ENCODE results near the gene DLK1. TPM values are rescaled to one million over a fixed set of nuclear protein-coding genes. Genes with fewer than 3 reads are reported as not detected.

The DLK1 gene
- total RNA-seq, 1 donor from 2014 or later: 1,117 TPM

DNA sequence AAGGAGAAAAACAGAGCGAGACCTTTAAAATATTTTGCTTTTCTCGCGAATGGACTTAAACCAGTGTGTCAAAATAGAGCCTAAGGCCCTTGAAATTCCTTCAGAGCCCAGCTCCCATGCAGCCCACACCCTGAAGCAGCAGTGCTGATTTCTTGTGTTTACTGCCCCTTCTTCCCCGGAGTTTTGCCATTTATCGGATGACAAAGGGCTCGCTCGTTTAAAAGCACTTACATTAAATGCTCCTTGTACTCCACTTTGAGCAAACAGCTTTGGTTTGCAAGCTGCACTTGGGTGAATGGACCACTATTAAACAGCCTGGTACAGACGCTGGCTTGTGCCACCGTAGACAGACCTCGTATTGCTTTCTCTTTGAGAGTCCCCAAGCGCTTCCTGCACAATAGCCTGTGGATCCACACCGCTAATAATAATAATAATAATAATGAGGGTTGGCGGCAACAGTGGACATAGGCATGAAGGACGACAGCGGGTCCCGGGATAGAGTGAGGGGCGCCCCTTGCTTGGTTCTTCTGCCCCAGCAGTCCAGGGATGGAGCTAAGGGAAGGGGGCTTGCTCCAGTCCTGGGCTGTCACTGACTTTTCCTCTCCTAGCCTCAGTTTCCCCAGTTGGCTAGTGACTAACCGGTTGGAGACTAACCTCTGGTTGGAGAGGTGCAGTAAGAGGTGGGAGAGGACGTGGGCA lies 6.6 kb downstream of the DLK1 start:
- DNase-seq: peak; percentile 13

DNA sequence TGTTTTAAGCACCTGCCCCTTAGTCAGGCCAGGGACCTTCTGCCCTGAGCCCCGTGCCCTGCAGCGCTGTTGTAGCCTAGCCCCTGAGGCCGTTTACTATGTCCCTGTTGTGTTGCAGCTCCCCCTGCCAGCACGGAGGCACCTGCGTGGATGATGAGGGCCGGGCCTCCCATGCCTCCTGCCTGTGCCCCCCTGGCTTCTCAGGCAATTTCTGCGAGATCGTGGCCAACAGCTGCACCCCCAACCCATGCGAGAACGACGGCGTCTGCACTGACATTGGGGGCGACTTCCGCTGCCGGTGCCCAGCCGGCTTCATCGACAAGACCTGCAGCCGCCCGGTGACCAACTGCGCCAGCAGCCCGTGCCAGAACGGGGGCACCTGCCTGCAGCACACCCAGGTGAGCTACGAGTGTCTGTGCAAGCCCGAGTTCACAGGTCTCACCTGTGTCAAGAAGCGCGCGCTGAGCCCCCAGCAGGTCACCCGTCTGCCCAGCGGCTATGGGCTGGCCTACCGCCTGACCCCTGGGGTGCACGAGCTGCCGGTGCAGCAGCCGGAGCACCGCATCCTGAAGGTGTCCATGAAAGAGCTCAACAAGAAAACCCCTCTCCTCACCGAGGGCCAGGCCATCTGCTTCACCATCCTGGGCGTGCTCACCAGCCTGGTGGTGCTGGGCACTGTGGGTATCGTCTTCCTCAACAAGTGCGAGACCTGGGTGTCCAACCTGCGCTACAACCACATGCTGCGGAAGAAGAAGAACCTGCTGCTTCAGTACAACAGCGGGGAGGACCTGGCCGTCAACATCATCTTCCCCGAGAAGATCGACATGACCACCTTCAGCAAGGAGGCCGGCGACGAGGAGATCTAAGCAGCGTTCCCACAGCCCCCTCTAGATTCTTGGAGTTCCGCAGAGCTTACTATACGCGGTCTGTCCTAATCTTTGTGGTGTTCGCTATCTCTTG lies 7.6 kb downstream of the DLK1 start:
- DNase-seq: peak; percentile 2

DNA sequence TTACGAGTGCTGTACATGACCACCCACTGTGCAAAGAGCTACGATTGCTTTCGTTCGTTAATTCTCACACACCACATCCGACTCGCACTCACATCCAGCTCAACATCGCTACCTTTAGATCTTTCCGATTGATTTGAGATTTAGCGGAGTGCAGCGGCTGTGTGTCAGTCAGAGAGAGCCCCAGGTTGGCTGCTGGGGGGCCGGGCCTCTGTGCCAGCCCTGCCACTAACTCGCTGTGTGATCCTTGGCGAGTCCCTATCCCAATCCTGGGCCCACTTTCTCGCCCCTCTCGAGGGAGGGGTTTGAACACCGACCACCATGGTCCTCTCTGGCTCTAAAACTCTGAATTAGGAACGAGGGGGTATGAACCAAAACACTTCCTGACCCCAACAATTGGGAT lies 8.6 kb downstream of the DLK1 start:
- no peak for DNase-seq

DNA sequence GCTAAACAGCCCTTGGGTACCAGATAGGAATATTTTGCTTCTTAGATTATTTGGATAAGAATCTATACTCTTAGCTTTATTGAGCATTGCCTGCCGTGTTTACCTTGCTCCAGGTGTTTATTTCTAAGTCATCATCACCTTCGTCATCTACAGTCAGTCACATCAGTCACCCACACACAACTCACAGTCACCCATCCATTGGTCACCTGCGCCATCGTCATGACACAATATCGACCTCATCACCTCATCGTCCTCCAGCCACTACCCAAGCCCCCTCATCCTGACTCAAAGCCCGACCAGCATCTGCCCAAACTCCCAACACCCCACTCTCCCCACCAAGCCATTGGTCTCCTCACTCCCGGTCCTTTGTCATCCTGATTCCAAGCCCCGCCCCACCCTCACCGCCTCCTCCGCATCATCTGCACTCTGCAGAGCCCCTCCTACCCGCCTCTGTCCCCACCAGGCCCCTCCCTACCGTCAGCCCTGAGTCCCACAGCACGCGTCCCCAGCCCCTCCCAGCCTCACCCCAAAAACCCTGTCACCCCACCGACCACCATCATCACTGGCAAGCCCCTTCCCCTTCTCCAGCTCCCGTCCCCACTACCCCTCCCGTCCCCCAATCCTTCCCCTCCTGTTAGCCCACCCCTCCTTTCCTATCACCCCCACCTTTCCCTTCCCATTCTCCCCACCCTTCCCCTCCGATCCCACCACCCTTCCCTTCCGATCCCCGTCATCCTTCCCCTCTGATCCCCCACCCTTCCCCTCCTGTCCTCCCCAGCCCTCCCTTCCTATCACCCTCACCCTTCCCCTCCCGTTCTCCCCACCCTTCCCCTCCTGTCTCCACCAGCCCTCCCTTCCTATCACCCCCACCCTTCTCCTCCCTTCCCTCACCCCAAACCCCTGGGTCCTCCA lies 9.8 kb downstream of the DLK1 start:
- no peak for DNase-seq

DNA sequence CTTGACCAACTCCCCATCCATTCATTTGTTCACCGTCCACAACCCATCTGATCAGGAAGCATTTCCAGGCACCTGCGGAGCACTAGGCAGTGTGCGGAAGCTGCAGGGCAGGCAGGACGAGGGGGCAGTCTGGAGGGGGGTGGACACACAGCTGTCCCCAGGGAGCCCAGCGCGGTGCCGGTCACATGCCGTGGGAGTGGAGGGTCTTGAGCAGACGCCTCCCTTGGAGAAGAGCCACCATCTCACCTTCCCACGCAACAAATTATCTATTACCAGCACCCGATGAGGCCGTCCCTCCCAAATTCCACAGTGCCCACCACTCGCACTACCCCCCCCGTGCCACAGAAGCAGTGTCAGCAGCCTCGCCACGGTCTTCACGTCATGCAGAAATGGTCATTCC lies 10.8 kb downstream of the DLK1 start:
- DNase-seq: no peak

DNA sequence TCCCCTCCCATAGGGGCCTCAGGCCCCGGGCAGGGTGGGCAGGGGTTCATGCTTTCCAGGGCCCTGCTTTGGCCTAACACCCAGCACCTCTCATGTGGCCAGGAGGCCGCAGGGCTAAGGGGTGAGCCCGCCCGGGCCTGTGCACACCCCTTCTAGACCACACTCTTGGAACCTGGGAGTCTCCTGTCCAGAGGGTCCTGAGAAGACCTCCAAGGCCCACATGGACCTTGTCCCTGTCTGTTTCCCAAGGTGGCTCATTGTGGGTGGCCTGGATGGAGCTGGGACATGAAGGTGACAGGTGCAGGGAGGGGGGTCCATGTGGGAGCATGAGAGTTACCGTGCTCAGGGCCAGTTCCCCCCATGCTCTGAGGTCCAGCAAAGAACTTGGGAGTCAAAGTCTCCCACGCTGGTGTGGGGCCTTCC lies 11.6 kb downstream of the DLK1 start:
- DNase-seq: no peak

DNA sequence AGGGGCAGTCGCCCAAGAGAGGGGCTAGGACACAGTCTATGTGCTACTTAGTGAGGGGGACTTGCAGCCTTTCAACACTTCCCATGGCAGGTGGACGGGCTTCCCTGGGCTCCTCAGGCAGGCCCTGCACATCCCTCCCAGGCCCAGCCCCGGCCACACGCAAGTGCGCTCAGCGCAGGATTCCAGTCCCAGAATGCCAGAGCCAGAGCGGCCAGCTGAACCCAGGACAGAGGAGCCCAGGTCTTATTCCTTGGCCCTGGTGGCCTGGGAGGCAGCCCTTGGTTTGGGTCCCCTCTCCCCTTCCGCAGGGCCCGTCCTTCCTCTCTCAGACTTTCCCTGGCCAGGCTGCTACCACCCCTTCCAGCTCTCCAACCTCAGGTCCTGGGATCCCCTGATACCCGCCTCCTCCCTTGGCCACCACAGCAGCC lies 12.0 kb downstream of the DLK1 start:
- DNase-seq: no peak

DNA sequence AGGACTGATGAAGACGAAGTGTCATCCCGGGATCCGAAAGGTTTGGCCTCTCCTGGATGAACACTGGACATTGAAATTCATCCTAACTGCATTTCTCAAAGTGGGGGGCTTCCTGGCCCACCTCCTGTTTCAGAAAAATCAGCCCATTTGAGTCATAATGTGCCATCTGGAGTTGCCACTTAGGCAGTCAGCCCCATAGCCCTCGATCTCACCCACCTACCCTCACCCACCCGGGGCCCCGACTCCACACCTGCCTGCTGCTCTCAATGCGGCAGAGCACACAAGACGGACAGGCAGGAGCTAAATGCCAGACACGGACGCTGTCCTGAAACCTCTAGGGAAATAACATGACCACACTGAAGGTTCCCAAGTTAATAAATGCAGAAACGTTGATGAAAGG lies 12.6 kb downstream of the DLK1 start:
- no peak for DNase-seq

DNA sequence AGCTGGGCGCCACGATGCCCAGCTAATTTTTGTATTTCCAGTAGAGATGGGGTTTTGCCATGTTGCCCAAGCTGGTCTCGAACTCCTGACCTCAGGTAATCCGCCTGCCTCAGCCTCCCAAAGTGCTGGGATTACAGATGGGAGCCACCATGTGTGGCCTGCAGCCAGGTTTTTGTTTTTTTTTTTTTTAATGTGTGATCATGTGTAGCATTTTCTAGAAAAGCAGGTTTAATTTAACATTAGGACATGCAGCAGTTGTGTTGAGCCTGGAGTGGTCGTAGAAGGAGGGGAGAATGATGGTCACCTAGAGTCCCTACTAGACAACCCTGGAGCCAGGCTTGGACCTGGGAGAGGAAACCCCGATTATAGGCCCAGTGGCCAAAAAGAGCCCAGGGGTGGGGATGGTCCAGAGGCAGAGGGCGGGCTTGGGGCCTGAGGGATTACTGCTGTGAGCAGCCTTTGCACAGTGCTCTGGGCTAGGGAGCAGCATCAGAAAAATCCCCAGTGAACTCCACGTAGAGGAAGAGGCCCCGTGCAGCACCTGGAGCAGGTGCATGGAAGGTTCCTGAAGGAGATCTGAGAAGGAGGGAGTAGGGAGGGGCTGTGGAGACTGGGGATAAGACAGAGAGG lies 13.6 kb downstream of the DLK1 start:
- no peak for DNase-seq

DNA sequence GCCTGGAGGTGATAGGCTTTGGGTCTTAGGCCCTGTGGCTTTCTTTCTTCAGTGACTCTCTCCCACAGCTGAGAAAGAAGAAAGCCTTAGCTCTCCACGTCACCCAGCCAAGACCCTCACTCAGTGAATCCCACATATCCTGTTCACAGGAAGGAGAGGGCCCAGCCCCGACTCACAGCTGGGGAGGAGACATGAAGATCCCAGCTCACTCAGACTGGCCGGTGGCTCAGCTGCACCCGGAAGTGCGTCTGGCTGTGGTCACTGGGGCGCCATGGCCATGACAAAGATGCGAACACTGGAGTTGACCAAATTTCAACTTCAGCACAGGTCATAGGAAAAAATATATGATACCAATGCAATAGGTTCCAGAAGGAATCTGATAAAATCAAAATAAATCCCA lies 14.2 kb downstream of the DLK1 start:
- no peak for DNase-seq

DNA sequence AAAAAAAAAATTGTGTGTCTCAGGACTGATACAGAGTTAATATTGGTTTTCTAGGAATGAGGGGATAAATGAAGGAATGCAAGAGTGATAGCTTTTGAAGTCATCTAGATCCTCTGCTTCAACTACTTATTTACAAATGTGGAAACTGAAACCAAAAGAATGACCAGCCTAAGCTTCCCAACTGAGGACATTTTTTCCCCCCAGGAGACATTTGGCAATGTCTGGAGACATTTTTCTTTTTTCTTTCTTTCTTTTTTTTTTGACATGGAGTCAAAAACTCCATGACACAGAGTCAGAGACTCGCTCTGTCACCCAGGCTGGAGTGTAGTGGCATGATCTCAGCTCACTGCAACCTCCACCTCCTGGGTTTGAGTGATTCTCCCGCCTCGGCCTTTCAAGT lies 15.3 kb downstream of the DLK1 start:
- DNase-seq: no peak

DNA sequence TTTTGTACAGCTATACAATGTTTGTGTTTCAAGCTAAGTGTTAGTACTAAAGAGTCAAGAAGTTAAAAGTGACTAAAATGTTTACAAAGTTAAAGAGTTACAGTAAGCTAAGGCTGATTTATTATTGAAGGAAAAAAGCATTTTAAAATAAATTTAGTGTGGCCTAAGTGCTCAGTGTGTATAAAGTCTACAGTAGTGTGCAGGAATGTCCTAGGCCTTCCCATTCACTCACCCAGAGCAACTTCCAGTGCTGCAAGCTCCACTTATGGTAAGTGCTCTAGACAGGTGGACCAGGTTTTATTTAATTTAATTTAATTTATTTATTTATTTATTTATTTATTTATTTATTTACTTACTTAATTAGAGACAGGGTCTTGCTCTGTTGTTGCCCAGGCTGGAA lies 19.6 kb downstream of the DLK1 start:
- DNase-seq: no peak

DNA sequence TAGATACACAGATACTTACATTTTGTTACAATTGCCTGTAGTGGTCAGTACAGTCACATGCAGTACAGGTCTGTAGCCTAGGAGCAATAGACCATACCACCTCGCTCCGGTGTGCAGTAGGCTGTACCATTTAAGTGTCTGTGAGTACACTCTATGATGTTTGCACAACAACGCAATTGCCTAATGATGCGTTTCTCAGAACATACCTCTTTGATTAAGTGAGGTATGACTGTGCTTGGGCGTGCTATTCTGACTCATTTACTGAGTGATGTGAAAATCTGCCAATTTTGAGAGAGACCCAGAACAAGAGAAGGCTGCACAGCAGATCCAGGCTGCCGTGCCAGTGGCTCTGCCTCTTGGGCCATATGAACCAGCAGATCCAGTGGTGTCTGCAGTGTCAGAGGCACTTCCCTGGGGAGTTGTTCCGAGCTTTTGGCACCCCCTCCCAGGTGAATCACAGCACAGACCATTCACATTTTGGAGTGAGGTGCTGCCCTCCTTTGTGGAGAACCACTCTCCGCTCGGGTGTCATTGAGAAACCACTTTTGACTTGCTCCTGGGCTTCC lies 20.4 kb downstream of the DLK1 start:
- DNase-seq: peak; percentile 59

DNA sequence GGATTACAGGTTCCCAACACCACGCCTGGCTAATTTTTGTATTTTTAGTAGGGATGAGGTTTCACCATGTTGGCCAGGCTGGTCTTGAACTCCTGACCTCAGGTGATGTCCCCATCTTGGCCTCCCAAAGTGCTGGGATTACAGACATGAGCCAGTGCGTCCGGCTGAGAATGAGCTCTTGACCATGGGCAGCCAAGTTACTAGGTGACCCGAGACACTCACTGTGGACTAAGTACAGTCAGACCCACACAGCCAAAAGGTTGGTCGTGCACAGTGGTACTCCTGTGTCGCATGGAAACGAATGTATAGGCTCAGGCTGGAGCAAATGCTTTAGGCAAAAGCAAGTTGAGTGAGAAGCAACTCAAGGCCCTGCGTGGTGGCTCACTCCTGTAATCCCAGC lies 21.0 kb downstream of the DLK1 start:
- DNase-seq: no peak

DNA sequence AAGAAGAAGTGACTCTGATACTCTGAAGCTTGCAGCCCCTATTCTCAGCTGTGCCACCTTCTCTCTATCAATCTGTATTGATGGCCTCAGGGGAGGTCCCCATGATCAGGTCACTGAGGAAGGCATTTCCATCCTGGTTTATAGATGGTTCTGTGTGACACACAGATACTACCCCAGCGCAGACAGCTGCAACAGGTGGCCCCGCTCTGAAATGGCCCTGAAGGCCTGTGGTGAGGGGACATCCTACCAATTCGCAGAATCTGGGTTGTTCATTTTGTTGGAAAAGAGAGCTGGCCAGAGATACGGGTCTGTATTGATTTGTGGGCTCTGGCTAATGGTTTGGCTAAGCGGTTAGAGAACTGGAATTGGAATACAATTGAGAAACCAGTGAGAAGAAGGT lies 21.7 kb downstream of the DLK1 start:
- no peak for DNase-seq

DNA sequence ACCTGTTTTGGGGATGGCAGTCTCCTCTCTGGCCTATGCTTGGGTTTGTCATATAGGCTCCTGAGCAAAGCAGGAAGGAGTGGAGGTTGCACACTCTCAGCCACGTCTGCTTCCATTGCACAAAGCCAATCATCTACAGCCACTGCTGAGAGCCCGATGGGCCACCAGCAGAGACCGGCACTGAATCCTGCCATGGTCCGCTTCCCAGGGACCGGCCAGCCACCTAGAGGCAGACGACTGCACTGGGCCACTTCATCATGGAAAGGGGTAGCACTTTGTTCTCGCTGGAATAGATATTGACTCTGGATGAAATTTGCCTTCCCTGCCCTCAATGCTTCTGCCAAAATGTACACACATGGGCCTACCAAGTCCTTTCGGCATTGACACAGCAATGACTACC lies 22.3 kb downstream of the DLK1 start:
- no peak for DNase-seq

DNA sequence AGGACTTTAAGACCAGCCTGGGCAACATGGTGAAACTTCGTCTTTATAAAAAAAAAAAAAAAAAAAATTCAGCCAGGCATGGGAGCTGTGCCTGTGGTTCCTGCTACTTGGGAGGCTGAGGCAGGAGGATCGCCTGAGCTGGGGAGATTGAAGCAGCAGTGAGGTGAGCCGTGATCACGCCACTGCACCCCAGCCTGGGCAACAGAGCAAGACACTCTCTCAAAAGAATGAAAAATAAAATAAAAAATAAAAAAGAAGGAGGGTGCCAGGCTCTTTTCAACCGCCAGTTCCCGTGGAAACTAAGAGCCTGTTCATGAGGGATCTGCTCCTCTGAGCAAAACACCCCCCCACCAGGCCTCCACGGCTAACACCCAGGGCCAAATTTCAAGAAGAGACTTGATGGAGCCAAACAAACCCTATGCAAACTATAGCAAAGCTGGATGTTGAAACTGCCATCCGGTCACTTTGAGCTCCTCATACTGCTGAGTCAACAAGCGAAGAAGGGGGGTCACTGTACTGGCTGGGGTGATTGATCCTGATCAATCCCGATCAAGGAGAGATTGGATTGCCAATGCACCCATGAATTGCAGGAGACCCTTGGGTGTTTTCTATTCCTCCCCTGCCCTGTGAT lies 23.4 kb downstream of the DLK1 start:
- DNase-seq: no peak

DNA sequence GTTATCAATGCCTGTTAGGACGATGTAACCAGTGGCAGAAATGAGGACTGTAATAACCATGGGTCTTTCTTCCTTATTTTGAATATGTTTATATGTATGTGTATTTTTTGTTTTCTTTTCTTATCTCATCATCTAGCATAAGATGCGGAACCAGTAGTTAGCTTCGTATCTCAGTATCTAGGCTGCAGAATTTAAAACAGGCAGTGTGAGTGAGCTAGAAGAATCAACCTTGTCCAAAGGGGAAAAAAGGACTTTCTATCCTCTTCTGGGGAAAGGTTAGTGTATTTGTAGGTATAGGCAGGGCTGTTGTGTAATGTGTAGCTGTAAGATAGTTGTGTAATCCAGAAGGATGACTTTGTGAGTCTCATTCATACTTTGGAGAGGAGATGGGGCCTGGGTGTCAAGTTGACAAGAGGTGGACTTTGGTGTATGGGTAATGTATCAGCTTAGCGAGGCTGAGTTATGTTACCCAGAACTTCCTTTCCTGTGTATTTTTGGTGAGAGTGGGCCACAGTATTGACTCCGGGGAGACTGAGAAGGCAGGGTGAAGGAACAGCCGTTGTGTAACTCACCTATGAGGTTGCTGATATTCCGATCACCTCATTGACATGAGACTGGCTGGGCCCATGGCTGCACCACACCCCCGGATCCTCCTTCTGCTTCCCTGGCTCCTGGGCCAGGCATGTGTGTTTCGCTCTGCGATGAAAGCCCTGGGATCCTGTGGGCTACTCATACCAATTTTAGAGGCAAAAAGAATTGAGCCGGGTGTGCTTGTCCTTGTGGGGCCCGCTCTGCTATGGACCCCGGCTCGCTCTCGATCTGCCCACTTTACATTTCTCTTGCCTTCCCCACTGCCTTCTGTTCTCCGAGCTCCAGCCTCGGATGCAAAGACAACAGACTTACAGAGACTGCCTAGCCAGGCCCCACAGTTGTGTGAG lies 24.3 kb downstream of the DLK1 start:
- DNase-seq: no peak

DNA sequence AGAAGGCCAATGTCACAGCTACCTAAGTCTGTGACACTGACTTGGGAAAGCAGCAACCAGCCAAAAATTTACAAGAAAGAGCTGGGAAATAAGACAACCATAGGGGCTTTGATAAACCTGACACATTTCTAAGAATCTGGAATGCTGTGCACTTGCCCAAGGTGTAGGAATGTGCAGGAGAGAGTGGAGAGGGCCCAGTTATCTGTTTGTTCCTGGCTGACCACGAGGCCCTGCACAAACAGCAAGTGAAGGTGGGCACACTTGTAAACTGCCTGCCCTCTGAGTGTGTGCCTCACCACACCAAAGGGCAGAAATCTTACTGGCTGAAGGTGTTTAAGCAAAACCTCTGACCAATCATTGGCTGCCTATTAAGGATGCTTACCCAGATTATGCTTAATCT lies 27.3 kb downstream of the DLK1 start:
- no peak for DNase-seq

DNA sequence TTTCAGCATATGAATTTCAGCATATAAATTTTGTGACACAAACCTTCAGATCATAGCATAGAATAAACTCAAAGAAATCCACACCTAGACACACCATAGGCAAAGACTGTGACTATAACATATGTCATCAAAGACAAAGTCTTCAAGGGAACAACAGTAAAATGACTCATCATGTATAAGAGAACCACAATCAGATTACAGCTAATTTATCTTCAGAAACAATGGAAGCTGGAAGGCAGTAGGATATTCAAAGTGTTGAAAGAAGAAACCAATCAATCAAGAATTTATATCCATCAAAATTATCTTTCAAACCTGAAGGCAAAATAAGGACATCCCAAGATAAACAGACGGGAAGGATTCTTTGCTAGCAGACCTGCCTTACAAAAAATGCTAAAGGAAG lies 29.0 kb downstream of the DLK1 start:
- no peak for DNase-seq

All from tongue (tissue), 2 donors.